ENCODE results near the gene CACNA1C. TPM values are rescaled to one million over a fixed set of nuclear protein-coding genes. Genes with fewer than 3 reads are reported as not detected.
A peak's percentile ranks its signal among the peaks of the same experiment; 100 is the strongest.

Gene CACNA1C
- polyA plus RNA-seq, 1 of the 3 experiments (the other 2 are of a cell fraction) = 1.5 TPM

DNA sequence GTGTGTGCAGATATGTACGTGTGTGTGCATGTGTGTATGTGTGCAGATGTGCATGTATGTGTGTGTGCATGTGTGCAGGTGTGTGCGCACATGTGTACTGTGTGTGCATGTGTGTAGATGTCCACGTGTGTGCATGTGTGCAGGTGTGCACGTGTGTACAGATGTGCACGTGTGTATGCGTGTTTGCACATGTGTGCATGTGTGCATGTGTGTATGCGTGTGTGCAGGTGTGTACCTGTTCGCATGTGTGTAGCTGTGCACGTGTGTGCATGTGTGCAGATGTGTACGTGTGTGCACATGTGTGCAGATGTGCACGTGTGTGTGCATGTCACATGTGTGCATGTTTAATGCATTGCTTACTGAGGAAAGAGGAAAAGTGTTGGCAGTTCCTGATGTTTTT, 686.3 kb downstream of the CACNA1C start:
- TF ChIP-seq TCF12 (IDR thresholded peaks at IDR 0.05) (no peak), MXI1 (IDR thresholded peaks at IDR 0.05; ENCODE audit: low read depth, low read length) (no peak), RAD21 (IDR thresholded peaks at IDR 0.05; ENCODE audit: low read length) (no peak), ZBTB33 (IDR thresholded peaks at IDR 0.05; ENCODE audit: borderline replicate concordance, low read depth) (no peak)
- TF ChIP-seq, protein P1, sequence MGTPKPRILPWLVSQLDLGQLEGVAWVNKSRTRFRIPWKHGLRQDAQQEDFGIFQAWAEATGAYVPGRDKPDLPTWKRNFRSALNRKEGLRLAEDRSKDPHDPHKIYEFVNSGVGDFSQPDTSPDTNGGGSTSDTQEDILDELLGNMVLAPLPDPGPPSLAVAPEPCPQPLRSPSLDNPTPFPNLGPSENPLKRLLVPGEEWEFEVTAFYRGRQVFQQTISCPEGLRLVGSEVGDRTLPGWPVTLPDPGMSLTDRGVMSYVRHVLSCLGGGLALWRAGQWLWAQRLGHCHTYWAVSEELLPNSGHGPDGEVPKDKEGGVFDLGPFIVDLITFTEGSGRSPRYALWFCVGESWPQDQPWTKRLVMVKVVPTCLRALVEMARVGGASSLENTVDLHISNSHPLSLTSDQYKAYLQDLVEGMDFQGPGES (IDR thresholded peaks at IDR 0.05; ENCODE audit: low read depth, low read length) = no peak
- 43% methylated on average over 11 of the region's 11 CpGs for WGBS (ENCODE audit: low lambda C conversion rate)
- H3K27me3 ChIP-seq (ENCODE audit: insufficient read depth) = peaks cover 31% of the 10 kb centered on the region
- CTCF ChIA-PET = interaction anchor here (1.4 to 4.9 kb wide), 8 partner anchors 11 to 295 kb away, joined by 3 to 80 read pairs (median 6); no protein-coding TSS in a partner anchor
- peaks cover 4% of the 10 kb centered on the region for H3F3A ChIP-seq (replicated peaks; ENCODE audit: insufficient read depth)
- H3K9ac ChIP-seq = no peak overlapping the region
- H3K9me2 ChIP-seq = no peaks in the 10 kb centered on the region
- no peaks in the 10 kb centered on the region for H4K20me1 ChIP-seq (ENCODE audit: insufficient read depth)
- DNase-seq = no peak
- H3K79me2 ChIP-seq (ENCODE audit: insufficient read depth) = no peaks in the 10 kb centered on the region
- no peaks in the 10 kb centered on the region for H3K9me3 ChIP-seq
- H3K4me1 ChIP-seq (ENCODE audit: control insufficient read depth in 1 of 2, insufficient read depth in 2 of 2, low read depth in 1 of 2, low read length in 1 of 2) = no peaks in the 10 kb centered on the region
- no peak overlapping the region for H3K27ac ChIP-seq (ENCODE audit: low read depth in 2 of 2, low read length in 1 of 2)
- no peaks in the 10 kb centered on the region for H3K36me3 ChIP-seq (replicated peaks in 1 of 2; ENCODE audit: control insufficient read depth in 1 of 2, insufficient read depth in 2 of 2, low read length in 1 of 2)
- H2AFZ ChIP-seq (ENCODE audit: low read depth) = no peak overlapping the region
- H3K4me3 ChIP-seq (ENCODE audit: low read depth in 2 of 2, low read length in 1 of 2) = no peak overlapping the region
- no peak overlapping the region for H3K4me2 ChIP-seq
- POLR2A ChIA-PET = no interaction called here

- Histone ChIP-seq H3K36me3 (replicated peaks in 1 of 2; ENCODE audit: control insufficient read depth in 1 of 2, insufficient read depth in 2 of 2, low read length in 1 of 2) (no peaks in the 10 kb centered on the region), H3K9ac (no peak overlapping the region), H3K9me3 (no peaks in the 10 kb centered on the region), H3K27me3 (ENCODE audit: insufficient read depth) (peaks cover 22% of the 10 kb centered on the region), H4K20me1 (ENCODE audit: insufficient read depth) (no peaks in the 10 kb centered on the region), H3K9me2 (no peaks in the 10 kb centered on the region), H2AFZ (ENCODE audit: low read depth) (no peak overlapping the region), H3K4me2 (no peak overlapping the region), H3K79me2 (ENCODE audit: insufficient read depth) (no peaks in the 10 kb centered on the region), H3K27ac (ENCODE audit: low read depth in 2 of 2, low read length in 1 of 2) (no peak overlapping the region), H3K4me1 (ENCODE audit: control insufficient read depth in 1 of 2, insufficient read depth in 2 of 2, low read depth in 1 of 2, low read length in 1 of 2) (no peaks in the 10 kb centered on the region), H3K4me3 (ENCODE audit: low read depth in 2 of 2, low read length in 1 of 2) (no peak overlapping the region), H3F3A (replicated peaks; ENCODE audit: insufficient read depth) (peaks cover 4% of the 10 kb centered on the region)
- DNase-seq = peak; percentile 46
- ChIA-PET POLR2A (interaction anchor here (0.7 kb wide), 1 partner anchor 104 kb away, joined by 3 read pairs; no protein-coding TSS in a partner anchor), CTCF (interaction anchor here (0.6 to 4.9 kb wide), 30 partner anchors 10 to 294 kb away, joined by 3 to 80 read pairs (median 4); partner anchors contain the start of genes NRIP2 and TEX52)
- WGBS (ENCODE audit: low lambda C conversion rate) = 29% methylated on average over 9 of the region's 11 CpGs
- TF ChIP-seq MAX (IDR thresholded peaks at IDR 0.05; ENCODE audit: low read depth) = no peak
- TF ChIP-seq ZBTB33 (IDR thresholded peaks at IDR 0.05; ENCODE audit: borderline replicate concordance, low read depth) = no peak
- no peak for TF ChIP-seq TCF12 (IDR thresholded peaks at IDR 0.05)
- no peak for TF ChIP-seq FOXM1 (IDR thresholded peaks at IDR 0.05; ENCODE audit: low read depth)
- no peak for TF ChIP-seq MXI1 (IDR thresholded peaks at IDR 0.05; ENCODE audit: low read depth, low read length)
- no peak for TF ChIP-seq JUND (IDR thresholded peaks at IDR 0.05)
- TF ChIP-seq, protein P2, sequence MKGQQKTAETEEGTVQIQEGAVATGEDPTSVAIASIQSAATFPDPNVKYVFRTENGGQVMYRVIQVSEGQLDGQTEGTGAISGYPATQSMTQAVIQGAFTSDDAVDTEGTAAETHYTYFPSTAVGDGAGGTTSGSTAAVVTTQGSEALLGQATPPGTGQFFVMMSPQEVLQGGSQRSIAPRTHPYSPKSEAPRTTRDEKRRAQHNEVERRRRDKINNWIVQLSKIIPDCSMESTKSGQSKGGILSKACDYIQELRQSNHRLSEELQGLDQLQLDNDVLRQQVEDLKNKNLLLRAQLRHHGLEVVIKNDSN (IDR thresholded peaks at IDR 0.05; ENCODE audit: borderline replicate concordance, low read depth) = no peak
- TF ChIP-seq USF2 (IDR thresholded peaks at IDR 0.05; ENCODE audit: borderline replicate concordance, low read depth, low read length) = no peak
- no peak for TF ChIP-seq EP300 (IDR thresholded peaks at IDR 0.05; ENCODE audit: borderline replicate concordance in 1 of 2, low read depth in 1 of 2, low read length in 1 of 2)
- TF ChIP-seq RFX5 (IDR thresholded peaks at IDR 0.05; ENCODE audit: low read length) = no peak
- peak; percentile 86 for TF ChIP-seq RAD21 (IDR thresholded peaks at IDR 0.05; ENCODE audit: low read length)
- TF ChIP-seq, protein P3, sequence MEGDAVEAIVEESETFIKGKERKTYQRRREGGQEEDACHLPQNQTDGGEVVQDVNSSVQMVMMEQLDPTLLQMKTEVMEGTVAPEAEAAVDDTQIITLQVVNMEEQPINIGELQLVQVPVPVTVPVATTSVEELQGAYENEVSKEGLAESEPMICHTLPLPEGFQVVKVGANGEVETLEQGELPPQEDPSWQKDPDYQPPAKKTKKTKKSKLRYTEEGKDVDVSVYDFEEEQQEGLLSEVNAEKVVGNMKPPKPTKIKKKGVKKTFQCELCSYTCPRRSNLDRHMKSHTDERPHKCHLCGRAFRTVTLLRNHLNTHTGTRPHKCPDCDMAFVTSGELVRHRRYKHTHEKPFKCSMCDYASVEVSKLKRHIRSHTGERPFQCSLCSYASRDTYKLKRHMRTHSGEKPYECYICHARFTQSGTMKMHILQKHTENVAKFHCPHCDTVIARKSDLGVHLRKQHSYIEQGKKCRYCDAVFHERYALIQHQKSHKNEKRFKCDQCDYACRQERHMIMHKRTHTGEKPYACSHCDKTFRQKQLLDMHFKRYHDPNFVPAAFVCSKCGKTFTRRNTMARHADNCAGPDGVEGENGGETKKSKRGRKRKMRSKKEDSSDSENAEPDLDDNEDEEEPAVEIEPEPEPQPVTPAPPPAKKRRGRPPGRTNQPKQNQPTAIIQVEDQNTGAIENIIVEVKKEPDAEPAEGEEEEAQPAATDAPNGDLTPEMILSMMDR (IDR thresholded peaks at IDR 0.05) = peak; percentile 73
- TF ChIP-seq FOSL2 (IDR thresholded peaks at IDR 0.05; ENCODE audit: borderline replicate concordance, low read depth) = no peak
- no peak for TF ChIP-seq ELF1 (IDR thresholded peaks at IDR 0.05)
- no peak for TF ChIP-seq TAF1 (IDR thresholded peaks at IDR 0.05; ENCODE audit: borderline replicate concordance, low read depth, low read length)
These were observed 687.2 kb downstream of the CACNA1C start for GRCh38 chr12:2739832-2740641.
